ENCODE results near the gene ZFP69B.

The ZFP69B gene

GRCh38 chr1:40425198-40425597 is 25.1 kb upstream of the ZFP69B start:
- TF ChIP-seq CTCF (IDR thresholded peaks at IDR 0.05): no peak
- Mint-ChIP-seq H3K36me3 (ENCODE audit: low read depth) (peaks cover 19% of the 10 kb centered on the region), H3K9me3 (peaks cover 5% of the 10 kb centered on the region), H3K27ac (peak overlapping the region; percentile 7), H3K4me1 (peaks cover 18% of the 10 kb centered on the region), H3K27me3 (ENCODE audit: low read depth, poor library complexity) (peaks cover 3% of the 10 kb centered on the region), H3K4me3 (no peak overlapping the region)
- DNase-seq: no peak

- H3K9me3 Mint-ChIP-seq: peaks cover 5% of the 10 kb centered on the region
- H3K27me3 Mint-ChIP-seq (ENCODE audit: low read depth, poor library complexity): no peaks in the 10 kb centered on the region
- DNase-seq: no peak
- no peak for TF ChIP-seq CTCF (IDR thresholded peaks at IDR 0.05)
- no peak overlapping the region for H3K27ac Mint-ChIP-seq
- H3K36me3 Mint-ChIP-seq (ENCODE audit: low read depth): peaks cover 5% of the 10 kb centered on the region
- no peaks in the 10 kb centered on the region for H3K4me1 Mint-ChIP-seq
- no peak overlapping the region for H3K4me3 Mint-ChIP-seq
Observed at GRCh38 chr1:40431385-40431784, 18.9 kb upstream of the ZFP69B start.

GRCh38 chr1:40432644-40433390 is 17.5 kb upstream of the ZFP69B start:
- no peak for TF ChIP-seq CTCF (IDR thresholded peaks at IDR 0.05)
- Mint-ChIP-seq H3K27me3 (ENCODE audit: low read depth, poor library complexity) (no peaks in the 10 kb centered on the region), H3K4me3 (no peak overlapping the region), H3K36me3 (ENCODE audit: low read depth) (no peaks in the 10 kb centered on the region), H3K9me3 (no peaks in the 10 kb centered on the region), H3K4me1 (no peaks in the 10 kb centered on the region), H3K27ac (no peak overlapping the region)
- DNase-seq: no peak

GRCh38 chr1:40435471-40435870 is 14.8 kb upstream of the ZFP69B start:
- H3K27me3 Mint-ChIP-seq (ENCODE audit: low read depth, poor library complexity): no peaks in the 10 kb centered on the region
- H3K4me3 Mint-ChIP-seq: no peak overlapping the region
- H3K27ac Mint-ChIP-seq: no peak overlapping the region
- H3K9me3 Mint-ChIP-seq: peaks cover 3% of the 10 kb centered on the region
- no peaks in the 10 kb centered on the region for H3K36me3 Mint-ChIP-seq (ENCODE audit: low read depth)
- no peak for DNase-seq
- H3K4me1 Mint-ChIP-seq: no peaks in the 10 kb centered on the region
- TF ChIP-seq CTCF (IDR thresholded peaks at IDR 0.05): no peak

- H3K36me3 Mint-ChIP-seq (ENCODE audit: low read depth): no peaks in the 10 kb centered on the region
- no peak overlapping the region for H3K27ac Mint-ChIP-seq
- no peaks in the 10 kb centered on the region for H3K4me1 Mint-ChIP-seq
Observed at GRCh38 chr1:40435876-40436275, 14.4 kb upstream of the ZFP69B start.

More at GRCh38 chr1:40435876-40436275, 14.4 kb upstream of the ZFP69B start:
- Mint-ChIP-seq H3K27me3 (ENCODE audit: low read depth, poor library complexity) (no peaks in the 10 kb centered on the region), H3K9me3 (peaks cover 3% of the 10 kb centered on the region), H3K4me3 (no peak overlapping the region)
- no peak for TF ChIP-seq CTCF (IDR thresholded peaks at IDR 0.05)
- no peak for DNase-seq
